ENCODE measurements around the gene JAK1. TPM values are rescaled to one million over a fixed set of nuclear protein-coding genes. Genes with fewer than 3 reads are reported as not detected.
A peak's percentile ranks its signal among the peaks of the same experiment; 100 is the strongest.

The JAK1 gene
- total RNA-seq, 1 experiment from 2014 or later, result 27.8 TPM

DNA sequence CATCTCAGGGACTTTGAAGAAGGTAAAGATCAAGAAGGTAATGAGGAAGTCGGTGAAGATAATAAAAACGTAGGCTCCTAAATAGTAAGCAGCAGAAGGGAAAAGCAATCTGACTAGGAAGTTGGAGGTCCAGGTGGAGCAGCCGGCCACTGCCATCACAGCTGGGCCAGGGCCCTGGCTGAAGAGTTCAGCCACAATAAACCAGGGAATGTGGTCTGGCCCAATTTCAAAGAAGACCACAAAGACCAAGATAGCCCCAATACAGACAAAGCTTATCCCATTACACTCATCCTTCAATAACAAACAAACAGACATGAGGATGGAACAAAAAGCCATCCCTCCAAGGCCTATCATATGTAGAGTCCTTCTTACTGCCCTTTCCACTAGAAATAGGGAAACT lies 18.4 kb upstream of the JAK1 start (continued):
- no peak for TF ChIP-seq GTF2I (CRISPR knock-in tag; conservative IDR thresholded peaks at IDR 0.05)
- TF ChIP-seq OVOL2 (CRISPR knock-in tag; IDR thresholded peaks at IDR 0.05; ENCODE audit: borderline replicate concordance), result no peak
- no peak for TF ChIP-seq SMAD4 (CRISPR knock-in tag; IDR thresholded peaks at IDR 0.05)
- TF ChIP-seq, protein P1, sequence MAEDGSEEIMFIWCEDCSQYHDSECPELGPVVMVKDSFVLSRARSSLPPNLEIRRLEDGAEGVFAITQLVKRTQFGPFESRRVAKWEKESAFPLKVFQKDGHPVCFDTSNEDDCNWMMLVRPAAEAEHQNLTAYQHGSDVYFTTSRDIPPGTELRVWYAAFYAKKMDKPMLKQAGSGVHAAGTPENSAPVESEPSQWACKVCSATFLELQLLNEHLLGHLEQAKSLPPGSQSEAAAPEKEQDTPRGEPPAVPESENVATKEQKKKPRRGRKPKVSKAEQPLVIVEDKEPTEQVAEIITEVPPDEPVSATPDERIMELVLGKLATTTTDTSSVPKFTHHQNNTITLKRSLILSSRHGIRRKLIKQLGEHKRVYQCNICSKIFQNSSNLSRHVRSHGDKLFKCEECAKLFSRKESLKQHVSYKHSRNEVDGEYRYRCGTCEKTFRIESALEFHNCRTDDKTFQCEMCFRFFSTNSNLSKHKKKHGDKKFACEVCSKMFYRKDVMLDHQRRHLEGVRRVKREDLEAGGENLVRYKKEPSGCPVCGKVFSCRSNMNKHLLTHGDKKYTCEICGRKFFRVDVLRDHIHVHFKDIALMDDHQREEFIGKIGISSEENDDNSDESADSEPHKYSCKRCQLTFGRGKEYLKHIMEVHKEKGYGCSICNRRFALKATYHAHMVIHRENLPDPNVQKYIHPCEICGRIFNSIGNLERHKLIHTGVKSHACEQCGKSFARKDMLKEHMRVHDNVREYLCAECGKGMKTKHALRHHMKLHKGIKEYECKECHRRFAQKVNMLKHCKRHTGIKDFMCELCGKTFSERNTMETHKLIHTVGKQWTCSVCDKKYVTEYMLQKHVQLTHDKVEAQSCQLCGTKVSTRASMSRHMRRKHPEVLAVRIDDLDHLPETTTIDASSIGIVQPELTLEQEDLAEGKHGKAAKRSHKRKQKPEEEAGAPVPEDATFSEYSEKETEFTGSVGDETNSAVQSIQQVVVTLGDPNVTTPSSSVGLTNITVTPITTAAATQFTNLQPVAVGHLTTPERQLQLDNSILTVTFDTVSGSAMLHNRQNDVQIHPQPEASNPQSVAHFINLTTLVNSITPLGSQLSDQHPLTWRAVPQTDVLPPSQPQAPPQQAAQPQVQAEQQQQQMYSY (CRISPR knock-in tag; IDR thresholded peaks at IDR 0.05), result no peak
- TF ChIP-seq, protein P2, sequence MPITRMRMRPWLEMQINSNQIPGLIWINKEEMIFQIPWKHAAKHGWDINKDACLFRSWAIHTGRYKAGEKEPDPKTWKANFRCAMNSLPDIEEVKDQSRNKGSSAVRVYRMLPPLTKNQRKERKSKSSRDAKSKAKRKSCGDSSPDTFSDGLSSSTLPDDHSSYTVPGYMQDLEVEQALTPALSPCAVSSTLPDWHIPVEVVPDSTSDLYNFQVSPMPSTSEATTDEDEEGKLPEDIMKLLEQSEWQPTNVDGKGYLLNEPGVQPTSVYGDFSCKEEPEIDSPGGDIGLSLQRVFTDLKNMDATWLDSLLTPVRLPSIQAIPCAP (CRISPR knock-in tag; IDR thresholded peaks at IDR 0.05), result no peak
- no peak for TF ChIP-seq TEAD4 (CRISPR knock-in tag; IDR thresholded peaks at IDR 0.05)
- no peak for TF ChIP-seq TEAD1 (CRISPR knock-in tag; IDR thresholded peaks at IDR 0.05)

DNA sequence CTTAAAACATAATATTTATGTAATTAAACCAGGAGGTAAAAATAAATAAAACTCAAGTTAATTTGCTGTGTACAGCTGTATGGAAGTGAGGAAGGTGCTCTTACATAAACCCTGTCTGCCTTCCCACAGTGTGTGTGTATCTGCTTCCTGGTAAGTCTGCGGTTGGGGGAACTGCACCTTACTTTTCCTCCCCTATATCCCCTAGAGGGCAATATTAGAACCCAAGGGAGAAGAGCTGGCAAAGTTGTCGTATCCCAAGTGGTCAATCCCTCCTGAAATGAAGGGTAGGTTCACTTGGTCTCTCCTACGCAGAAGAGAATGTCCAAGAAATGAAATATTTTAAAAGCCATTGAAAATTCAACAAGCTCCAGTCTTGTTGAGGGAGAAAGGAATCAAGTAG lies 17.8 kb upstream of the JAK1 start:
- DNase-seq (ENCODE audit: low spot score) (no peak), ATAC-seq (peak; percentile 78)
- Mint-ChIP-seq H3K27ac (no peak overlapping the region), H3K4me1 (no peaks in the 10 kb centered on the region), H3K36me3 (no peaks in the 10 kb centered on the region), H3K4me3 (no peak overlapping the region), H3K9me3 (peaks cover 8% of the 10 kb centered on the region; the same call in 1 of the 2 replicates), H3K27me3 (ENCODE audit: low read depth) (peaks cover 2% of the 10 kb centered on the region)
- TF ChIP-seq, protein P3, sequence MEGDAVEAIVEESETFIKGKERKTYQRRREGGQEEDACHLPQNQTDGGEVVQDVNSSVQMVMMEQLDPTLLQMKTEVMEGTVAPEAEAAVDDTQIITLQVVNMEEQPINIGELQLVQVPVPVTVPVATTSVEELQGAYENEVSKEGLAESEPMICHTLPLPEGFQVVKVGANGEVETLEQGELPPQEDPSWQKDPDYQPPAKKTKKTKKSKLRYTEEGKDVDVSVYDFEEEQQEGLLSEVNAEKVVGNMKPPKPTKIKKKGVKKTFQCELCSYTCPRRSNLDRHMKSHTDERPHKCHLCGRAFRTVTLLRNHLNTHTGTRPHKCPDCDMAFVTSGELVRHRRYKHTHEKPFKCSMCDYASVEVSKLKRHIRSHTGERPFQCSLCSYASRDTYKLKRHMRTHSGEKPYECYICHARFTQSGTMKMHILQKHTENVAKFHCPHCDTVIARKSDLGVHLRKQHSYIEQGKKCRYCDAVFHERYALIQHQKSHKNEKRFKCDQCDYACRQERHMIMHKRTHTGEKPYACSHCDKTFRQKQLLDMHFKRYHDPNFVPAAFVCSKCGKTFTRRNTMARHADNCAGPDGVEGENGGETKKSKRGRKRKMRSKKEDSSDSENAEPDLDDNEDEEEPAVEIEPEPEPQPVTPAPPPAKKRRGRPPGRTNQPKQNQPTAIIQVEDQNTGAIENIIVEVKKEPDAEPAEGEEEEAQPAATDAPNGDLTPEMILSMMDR (IDR thresholded peaks at IDR 0.05), result no peak
- TF ChIP-seq ETV6 (CRISPR knock-in tag; IDR thresholded peaks at IDR 0.05), result no peak
- ChIA-PET POLR2A (no interaction called here), CTCF (no interaction called here)

DNA sequence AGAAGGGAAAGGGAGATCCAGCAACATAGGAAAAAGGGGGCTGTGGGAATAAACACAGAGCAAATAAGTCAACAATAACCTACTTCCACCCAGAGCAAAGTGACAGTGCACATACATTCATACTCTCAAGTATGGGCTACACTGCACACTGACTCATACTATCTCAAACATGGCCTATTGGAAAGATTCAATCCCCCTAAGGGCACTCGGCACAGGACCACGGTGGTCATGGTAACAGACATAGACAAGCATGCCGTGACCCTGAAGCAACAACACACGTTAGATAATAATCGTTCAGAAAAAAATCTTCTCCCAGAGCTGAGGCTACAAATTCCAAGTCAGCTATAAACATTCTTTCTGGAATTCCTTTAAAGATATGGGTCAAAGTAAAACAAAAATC lies 16.8 kb upstream of the JAK1 start:
- peaks cover 2% of the 10 kb centered on the region for H3K27me3 Mint-ChIP-seq (ENCODE audit: low read depth)
- ChIA-PET CTCF (interaction anchor here (0.7 kb wide), 1 partner anchor 37 kb away, joined by 3 read pairs; no protein-coding TSS in a partner anchor), POLR2A (no interaction called here)
- H3K4me3 Mint-ChIP-seq, result no peak overlapping the region
- no peak overlapping the region for H3K27ac Mint-ChIP-seq
- H3K36me3 Mint-ChIP-seq, result no peaks in the 10 kb centered on the region
- DNase-seq (ENCODE audit: low spot score) (no peak), ATAC-seq (no peak)
- peaks cover 8% of the 10 kb centered on the region; the same call in 1 of the 2 replicates for H3K9me3 Mint-ChIP-seq
- TF ChIP-seq, protein P4, sequence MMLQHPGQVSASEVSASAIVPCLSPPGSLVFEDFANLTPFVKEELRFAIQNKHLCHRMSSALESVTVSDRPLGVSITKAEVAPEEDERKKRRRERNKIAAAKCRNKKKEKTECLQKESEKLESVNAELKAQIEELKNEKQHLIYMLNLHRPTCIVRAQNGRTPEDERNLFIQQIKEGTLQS (CRISPR knock-in tag; conservative IDR thresholded peaks at IDR 0.05), result no peak
- TF ChIP-seq SMAD3 (CRISPR knock-in tag; IDR thresholded peaks at IDR 0.05; ENCODE audit: borderline replicate concordance), result no peak
- TF ChIP-seq ESRRA (CRISPR knock-in tag; IDR thresholded peaks at IDR 0.05; ENCODE audit: borderline replicate concordance), result no peak
- H3K4me1 Mint-ChIP-seq, result no peaks in the 10 kb centered on the region

DNA sequence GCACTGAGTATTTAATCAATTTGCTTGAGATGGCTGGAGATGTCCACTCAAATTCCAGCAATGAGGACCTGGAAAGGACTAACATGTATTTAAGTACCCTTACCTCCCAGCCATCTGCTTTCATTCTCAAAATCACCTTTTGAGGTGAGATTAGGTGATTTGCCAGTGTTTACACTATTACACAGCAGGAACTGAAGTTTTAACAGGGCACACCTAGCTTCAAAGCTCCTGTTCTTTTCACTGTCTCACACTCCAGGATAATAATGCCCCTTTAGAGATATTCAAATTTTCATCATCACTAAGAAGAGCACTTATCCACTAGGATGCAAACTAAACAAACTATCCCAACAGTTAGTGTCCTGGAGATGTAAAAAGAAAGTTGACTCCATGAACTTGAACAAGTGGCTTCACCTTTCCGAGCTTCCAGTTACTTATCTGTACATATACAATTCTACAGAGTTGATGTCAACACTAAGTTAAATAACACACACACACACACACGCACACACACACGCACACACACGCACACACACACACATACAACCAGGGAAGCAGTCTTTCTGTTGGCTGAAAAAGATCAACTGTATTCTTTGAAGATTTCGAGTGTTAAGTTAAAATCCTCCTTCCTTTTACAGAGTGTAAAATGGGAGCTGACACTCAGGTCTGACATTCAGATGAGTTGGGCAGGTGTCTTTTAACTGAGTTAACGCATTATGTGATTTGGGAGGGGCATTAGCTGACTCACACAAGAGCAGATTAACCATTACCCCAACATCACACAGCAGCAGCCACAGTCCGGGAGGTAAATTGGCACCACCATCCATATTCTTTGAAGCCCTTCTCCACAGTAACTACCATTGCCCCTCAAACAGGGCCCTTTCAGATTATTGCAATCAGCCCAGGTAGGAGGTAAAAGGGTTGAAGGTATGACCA lies 15.5 kb upstream of the JAK1 start:
- ChIA-PET POLR2A (no interaction called here), CTCF (no interaction called here)
- Mint-ChIP-seq H3K9me3 (peaks cover 8% of the 10 kb centered on the region; the same call in 1 of the 2 replicates), H3K4me1 (no peaks in the 10 kb centered on the region), H3K36me3 (no peaks in the 10 kb centered on the region), H3K27me3 (ENCODE audit: low read depth) (peaks cover 2% of the 10 kb centered on the region), H3K27ac (no peak overlapping the region), H3K4me3 (no peak overlapping the region)
- no peak for DNase-seq (ENCODE audit: low spot score)
- ATAC-seq, result no peak
- TF ChIP-seq CREM (CRISPR knock-in tag; IDR thresholded peaks at IDR 0.05) (no peak), ZNF121 (CRISPR knock-in tag; IDR thresholded peaks at IDR 0.05) (no peak), ZNF232 (CRISPR knock-in tag; IDR thresholded peaks at IDR 0.05) (no peak), TP53 (CRISPR knock-in tag; IDR thresholded peaks at IDR 0.05) (no peak)
- TF ChIP-seq, protein P5, sequence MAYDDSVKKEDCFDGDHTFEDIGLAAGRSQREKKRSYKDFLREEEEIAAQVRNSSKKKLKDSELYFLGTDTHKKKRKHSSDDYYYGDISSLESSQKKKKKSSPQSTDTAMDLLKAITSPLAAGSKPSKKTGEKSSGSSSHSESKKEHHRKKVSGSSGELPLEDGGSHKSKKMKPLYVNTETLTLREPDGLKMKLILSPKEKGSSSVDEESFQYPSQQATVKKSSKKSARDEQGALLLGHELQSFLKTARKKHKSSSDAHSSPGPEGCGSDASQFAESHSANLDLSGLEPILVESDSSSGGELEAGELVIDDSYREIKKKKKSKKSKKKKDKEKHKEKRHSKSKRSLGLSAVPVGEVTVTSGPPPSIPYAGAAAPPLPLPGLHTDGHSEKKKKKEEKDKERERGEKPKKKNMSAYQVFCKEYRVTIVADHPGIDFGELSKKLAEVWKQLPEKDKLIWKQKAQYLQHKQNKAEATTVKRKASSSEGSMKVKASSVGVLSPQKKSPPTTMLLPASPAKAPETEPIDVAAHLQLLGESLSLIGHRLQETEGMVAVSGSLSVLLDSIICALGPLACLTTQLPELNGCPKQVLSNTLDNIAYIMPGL (CRISPR knock-in tag; IDR thresholded peaks at IDR 0.05), result no peak
- TF ChIP-seq, protein P6, sequence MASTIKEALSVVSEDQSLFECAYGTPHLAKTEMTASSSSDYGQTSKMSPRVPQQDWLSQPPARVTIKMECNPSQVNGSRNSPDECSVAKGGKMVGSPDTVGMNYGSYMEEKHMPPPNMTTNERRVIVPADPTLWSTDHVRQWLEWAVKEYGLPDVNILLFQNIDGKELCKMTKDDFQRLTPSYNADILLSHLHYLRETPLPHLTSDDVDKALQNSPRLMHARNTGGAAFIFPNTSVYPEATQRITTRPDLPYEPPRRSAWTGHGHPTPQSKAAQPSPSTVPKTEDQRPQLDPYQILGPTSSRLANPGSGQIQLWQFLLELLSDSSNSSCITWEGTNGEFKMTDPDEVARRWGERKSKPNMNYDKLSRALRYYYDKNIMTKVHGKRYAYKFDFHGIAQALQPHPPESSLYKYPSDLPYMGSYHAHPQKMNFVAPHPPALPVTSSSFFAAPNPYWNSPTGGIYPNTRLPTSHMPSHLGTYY (CRISPR knock-in tag; IDR thresholded peaks at IDR 0.05), result no peak
- TF ChIP-seq, protein P7, sequence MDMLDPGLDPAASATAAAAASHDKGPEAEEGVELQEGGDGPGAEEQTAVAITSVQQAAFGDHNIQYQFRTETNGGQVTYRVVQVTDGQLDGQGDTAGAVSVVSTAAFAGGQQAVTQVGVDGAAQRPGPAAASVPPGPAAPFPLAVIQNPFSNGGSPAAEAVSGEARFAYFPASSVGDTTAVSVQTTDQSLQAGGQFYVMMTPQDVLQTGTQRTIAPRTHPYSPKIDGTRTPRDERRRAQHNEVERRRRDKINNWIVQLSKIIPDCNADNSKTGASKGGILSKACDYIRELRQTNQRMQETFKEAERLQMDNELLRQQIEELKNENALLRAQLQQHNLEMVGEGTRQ (CRISPR knock-in tag; IDR thresholded peaks at IDR 0.05), result no peak

Data from WTC11 (cell line).